ENCODE results near the gene SF3B5.

The SF3B5 gene

GRCh38 chr6:144104898-144105487 is 9.6 kb upstream of the SF3B5 start:
- Histone ChIP-seq H3K9ac (ENCODE audit: low read length) (no peak overlapping the region), H3K4me1 (ENCODE audit: control insufficient read depth, insufficient read depth, low read length) (no peaks in the 10 kb centered on the region), H3K9me3 (ENCODE audit: control insufficient read depth, low read length) (no peaks in the 10 kb centered on the region), H3K27me3 (replicated peaks; ENCODE audit: control insufficient read depth, insufficient read depth, low read length) (no peaks in the 10 kb centered on the region), H3K4me3 (ENCODE audit: low read length) (no peak overlapping the region), H3K36me3 (ENCODE audit: control insufficient read depth, insufficient read depth, low read length, severe bottlenecking) (no peaks in the 10 kb centered on the region)
- DNase-seq (ENCODE audit: low read depth), result peak; percentile 90

- Histone ChIP-seq H3K36me3 (ENCODE audit: control insufficient read depth, insufficient read depth, low read length, severe bottlenecking) (no peaks in the 10 kb centered on the region), H3K9ac (ENCODE audit: low read length) (no peak overlapping the region), H3K4me1 (ENCODE audit: control insufficient read depth, insufficient read depth, low read length) (no peaks in the 10 kb centered on the region), H3K4me3 (ENCODE audit: low read length) (no peak overlapping the region), H3K9me3 (ENCODE audit: control insufficient read depth, low read length) (no peaks in the 10 kb centered on the region), H3K27me3 (replicated peaks; ENCODE audit: control insufficient read depth, insufficient read depth, low read length) (no peaks in the 10 kb centered on the region)
- no peak for DNase-seq (ENCODE audit: low read depth)
Observed at GRCh38 chr6:144104488-144104887, 9.1 kb upstream of the SF3B5 start.

- Histone ChIP-seq H3K4me3 (ENCODE audit: low read length) (no peak overlapping the region), H3K9me3 (ENCODE audit: control insufficient read depth, low read length) (no peaks in the 10 kb centered on the region), H3K27me3 (replicated peaks; ENCODE audit: control insufficient read depth, insufficient read depth, low read length) (no peaks in the 10 kb centered on the region), H3K4me1 (ENCODE audit: control insufficient read depth, insufficient read depth, low read length) (no peaks in the 10 kb centered on the region), H3K36me3 (ENCODE audit: control insufficient read depth, insufficient read depth, low read length, severe bottlenecking) (no peaks in the 10 kb centered on the region), H3K9ac (ENCODE audit: low read length) (no peak overlapping the region)
- no peak for DNase-seq (ENCODE audit: low read depth)
Observed at GRCh38 chr6:144103026-144103563, 7.7 kb upstream of the SF3B5 start.

GRCh38 chr6:144098993-144099392 is 3.6 kb upstream of the SF3B5 start:
- H3K27me3 ChIP-seq (replicated peaks; ENCODE audit: control insufficient read depth, insufficient read depth, low read length), result no peaks in the 10 kb centered on the region
- H3K4me3 ChIP-seq (ENCODE audit: low read length), result no peak overlapping the region
- no peak overlapping the region for H3K9ac ChIP-seq (ENCODE audit: low read length)
- H3K4me1 ChIP-seq (ENCODE audit: control insufficient read depth, insufficient read depth, low read length), result peaks cover 10% of the 10 kb centered on the region
- no peak for DNase-seq (ENCODE audit: low read depth)
- H3K9me3 ChIP-seq (ENCODE audit: control insufficient read depth, low read length), result no peaks in the 10 kb centered on the region
- no peaks in the 10 kb centered on the region for H3K36me3 ChIP-seq (ENCODE audit: control insufficient read depth, insufficient read depth, low read length, severe bottlenecking)

- no peak for DNase-seq (ENCODE audit: low read depth)
Observed at GRCh38 chr6:144094731-144095133, 641 bp downstream of the SF3B5 start.

GRCh38 chr6:144093658-144094057 is 1.7 kb downstream of the SF3B5 start:
- Histone ChIP-seq H3K36me3 (ENCODE audit: control insufficient read depth, insufficient read depth, low read length, severe bottlenecking) (no peaks in the 10 kb centered on the region), H3K27me3 (replicated peaks; ENCODE audit: control insufficient read depth, insufficient read depth, low read length) (no peaks in the 10 kb centered on the region), H3K4me1 (ENCODE audit: control insufficient read depth, insufficient read depth, low read length) (peaks cover 18% of the 10 kb centered on the region), H3K9me3 (ENCODE audit: control insufficient read depth, low read length) (no peaks in the 10 kb centered on the region), H3K4me3 (ENCODE audit: low read length) (peak overlapping the region; percentile 95), H3K9ac (ENCODE audit: low read length) (no peak overlapping the region)
- no peak for DNase-seq (ENCODE audit: low read depth)

More at GRCh38 chr6:144094731-144095133, 641 bp downstream of the SF3B5 start:
- H3K9ac ChIP-seq (ENCODE audit: low read length), result peak overlapping the region; percentile 85
- no peaks in the 10 kb centered on the region for H3K9me3 ChIP-seq (ENCODE audit: control insufficient read depth, low read length)
- H3K27me3 ChIP-seq (replicated peaks; ENCODE audit: control insufficient read depth, insufficient read depth, low read length), result no peaks in the 10 kb centered on the region
- H3K36me3 ChIP-seq (ENCODE audit: control insufficient read depth, insufficient read depth, low read length, severe bottlenecking), result no peaks in the 10 kb centered on the region
- peak overlapping the region; percentile 95 for H3K4me3 ChIP-seq (ENCODE audit: low read length)
- H3K4me1 ChIP-seq (ENCODE audit: control insufficient read depth, insufficient read depth, low read length), result peaks cover 18% of the 10 kb centered on the region

GRCh38 chr6:144093236-144093635 is 2.1 kb downstream of the SF3B5 start:
- peaks cover 18% of the 10 kb centered on the region for H3K4me1 ChIP-seq (ENCODE audit: control insufficient read depth, insufficient read depth, low read length)

GRCh38 chr6:144090384-144090783 is 5.0 kb downstream of the SF3B5 start:
- Histone ChIP-seq H3K9me3 (ENCODE audit: control insufficient read depth, low read length) (no peaks in the 10 kb centered on the region), H3K9ac (ENCODE audit: low read length) (no peak overlapping the region), H3K4me1 (ENCODE audit: control insufficient read depth, insufficient read depth, low read length) (peaks cover 14% of the 10 kb centered on the region), H3K4me3 (ENCODE audit: low read length) (no peak overlapping the region), H3K27me3 (replicated peaks; ENCODE audit: control insufficient read depth, insufficient read depth, low read length) (no peaks in the 10 kb centered on the region), H3K36me3 (ENCODE audit: control insufficient read depth, insufficient read depth, low read length, severe bottlenecking) (no peaks in the 10 kb centered on the region)
- DNase-seq (ENCODE audit: low read depth), result no peak

More at GRCh38 chr6:144093236-144093635, 2.1 kb downstream of the SF3B5 start:
- no peaks in the 10 kb centered on the region for H3K9me3 ChIP-seq (ENCODE audit: control insufficient read depth, low read length)
- H3K36me3 ChIP-seq (ENCODE audit: control insufficient read depth, insufficient read depth, low read length, severe bottlenecking), result no peaks in the 10 kb centered on the region
- DNase-seq (ENCODE audit: low read depth), result no peak
- peak overlapping the region; percentile 95 for H3K4me3 ChIP-seq (ENCODE audit: low read length)
- H3K27me3 ChIP-seq (replicated peaks; ENCODE audit: control insufficient read depth, insufficient read depth, low read length), result no peaks in the 10 kb centered on the region
- no peak overlapping the region for H3K9ac ChIP-seq (ENCODE audit: low read length)

- H3K36me3 ChIP-seq (ENCODE audit: control insufficient read depth, insufficient read depth, low read length, severe bottlenecking), result no peaks in the 10 kb centered on the region
- no peak overlapping the region for H3K4me3 ChIP-seq (ENCODE audit: low read length)
- H3K9ac ChIP-seq (ENCODE audit: low read length), result no peak overlapping the region
- H3K27me3 ChIP-seq (replicated peaks; ENCODE audit: control insufficient read depth, insufficient read depth, low read length), result no peaks in the 10 kb centered on the region
- DNase-seq (ENCODE audit: low read depth), result no peak
- no peaks in the 10 kb centered on the region for H3K9me3 ChIP-seq (ENCODE audit: control insufficient read depth, low read length)
- H3K4me1 ChIP-seq (ENCODE audit: control insufficient read depth, insufficient read depth, low read length), result no peaks in the 10 kb centered on the region
Observed at GRCh38 chr6:144087789-144088426, 7.5 kb downstream of the SF3B5 start.

- H3K36me3 ChIP-seq (ENCODE audit: control insufficient read depth, insufficient read depth, low read length, severe bottlenecking), result no peaks in the 10 kb centered on the region
Observed at GRCh38 chr6:144086959-144087358, 8.4 kb downstream of the SF3B5 start.

GRCh38 chr6:144083172-144083571 is 12.2 kb downstream of the SF3B5 start:
- Histone ChIP-seq H3K4me1 (ENCODE audit: control insufficient read depth, insufficient read depth, low read length) (peaks cover 8% of the 10 kb centered on the region), H3K36me3 (ENCODE audit: control insufficient read depth, insufficient read depth, low read length, severe bottlenecking) (no peaks in the 10 kb centered on the region), H3K27me3 (replicated peaks; ENCODE audit: control insufficient read depth, insufficient read depth, low read length) (no peaks in the 10 kb centered on the region), H3K9me3 (ENCODE audit: control insufficient read depth, low read length) (no peaks in the 10 kb centered on the region), H3K4me3 (ENCODE audit: low read length) (no peak overlapping the region), H3K9ac (ENCODE audit: low read length) (no peak overlapping the region)
- DNase-seq (ENCODE audit: low read depth), result no peak

More at GRCh38 chr6:144086959-144087358, 8.4 kb downstream of the SF3B5 start:
- no peaks in the 10 kb centered on the region for H3K4me1 ChIP-seq (ENCODE audit: control insufficient read depth, insufficient read depth, low read length)
- no peaks in the 10 kb centered on the region for H3K27me3 ChIP-seq (replicated peaks; ENCODE audit: control insufficient read depth, insufficient read depth, low read length)
- H3K4me3 ChIP-seq (ENCODE audit: low read length), result no peak overlapping the region
- no peak overlapping the region for H3K9ac ChIP-seq (ENCODE audit: low read length)
- DNase-seq (ENCODE audit: low read depth), result no peak
- H3K9me3 ChIP-seq (ENCODE audit: control insufficient read depth, low read length), result no peaks in the 10 kb centered on the region
